Osteocyte (in vitro differentiated cells): Measurements from ENCODE around the gene LCN6. TPM values are rescaled to one million over a fixed set of nuclear protein-coding genes. Genes with fewer than 3 reads are reported as not detected.

Experiments
- DNase-seq: peaks from one replicate; pipeline ENCODE4 v3.0.0; 2021; ENCODE audit warnings: mixed read lengths; ENCODE audit not compliant: unreplicated experiment; ENCODE audit errors: extremely low spot score
- H3K27ac Mint-ChIP-seq: one replicate; pipeline ENCODE4 v1.8.0; 2021; ENCODE audit warnings: mild to moderate bottlenecking, mixed read lengths; ENCODE audit not compliant: unreplicated experiment
- H3K27me3 Mint-ChIP-seq: one replicate; pipeline ENCODE4 v1.8.0; 2021; ENCODE audit warnings: mixed read lengths; ENCODE audit not compliant: unreplicated experiment
- H3K36me3 Mint-ChIP-seq: one replicate; pipeline ENCODE4 v1.8.0; 2021; ENCODE audit warnings: mixed read lengths; ENCODE audit not compliant: unreplicated experiment
- H3K4me1 Mint-ChIP-seq: one replicate; pipeline ENCODE4 v1.8.0; 2021; ENCODE audit warnings: mixed read lengths; ENCODE audit not compliant: unreplicated experiment
- H3K4me3 Mint-ChIP-seq: one replicate; pipeline ENCODE4 v1.8.0; 2021; ENCODE audit warnings: mild to moderate bottlenecking, moderate library complexity, mixed read lengths; ENCODE audit not compliant: unreplicated experiment
- H3K9me3 Mint-ChIP-seq: one replicate; pipeline ENCODE4 v1.8.0; 2021; ENCODE audit warnings: mixed read lengths; ENCODE audit not compliant: unreplicated experiment
- CTCF ChIP-seq: fragments of 200-600 bp; sonication (generic); IDR thresholded peaks from 2 replicates; pipeline ENCODE4 v1.5.0; 2021; ENCODE audit warnings: antibody characterized with exemption, mild to moderate bottlenecking, moderate library complexity
- total RNA-seq: library from RNA; stranded (reverse); gene quantifications from 2 replicates; pipeline ENCODE4 v1.2.1, GENCODE V29; 2021

Gene LCN6
- total RNA-seq, 1 donor from 2014 or later: not detected

GRCh38 chr9:136776947-136777346 lies 28.6 kb upstream of the LCN6 start:
- Mint-ChIP-seq H3K27ac (no peak overlapping the region), H3K36me3 (no peaks in the 10 kb centered on the region), H3K9me3 (peaks cover 4% of the 10 kb centered on the region), H3K27me3 (peaks cover 49% of the 10 kb centered on the region), H3K4me1 (no peaks in the 10 kb centered on the region), H3K4me3 (no peak overlapping the region)
- no peak for DNase-seq
- TF ChIP-seq CTCF: no peak

DNA sequence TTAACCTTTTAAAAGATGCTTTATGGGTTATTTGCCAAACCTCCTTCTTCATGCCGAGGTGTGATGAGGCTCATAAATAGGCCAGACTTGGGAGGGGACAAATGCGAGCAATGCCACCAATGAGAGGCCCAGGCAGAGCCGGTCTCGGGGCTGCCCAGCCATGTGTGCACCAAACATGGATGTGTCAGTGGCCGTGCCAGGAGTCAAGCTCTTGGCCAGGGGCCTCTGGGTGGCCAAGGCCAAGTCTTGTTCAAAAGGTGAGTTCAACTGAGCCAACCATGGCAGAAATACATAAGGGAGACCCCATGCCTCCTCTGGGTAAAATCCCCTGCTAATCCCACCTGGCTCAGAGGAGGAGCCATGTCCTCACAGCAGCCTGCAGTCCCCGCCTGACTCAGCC lies 26.9 kb upstream of the LCN6 start:
- TF ChIP-seq CTCF: no peak
- Mint-ChIP-seq H3K9me3 (peaks cover 4% of the 10 kb centered on the region), H3K27me3 (peaks cover 37% of the 10 kb centered on the region), H3K27ac (no peak overlapping the region), H3K4me3 (no peak overlapping the region), H3K4me1 (no peaks in the 10 kb centered on the region), H3K36me3 (no peaks in the 10 kb centered on the region)
- no peak for DNase-seq

DNA sequence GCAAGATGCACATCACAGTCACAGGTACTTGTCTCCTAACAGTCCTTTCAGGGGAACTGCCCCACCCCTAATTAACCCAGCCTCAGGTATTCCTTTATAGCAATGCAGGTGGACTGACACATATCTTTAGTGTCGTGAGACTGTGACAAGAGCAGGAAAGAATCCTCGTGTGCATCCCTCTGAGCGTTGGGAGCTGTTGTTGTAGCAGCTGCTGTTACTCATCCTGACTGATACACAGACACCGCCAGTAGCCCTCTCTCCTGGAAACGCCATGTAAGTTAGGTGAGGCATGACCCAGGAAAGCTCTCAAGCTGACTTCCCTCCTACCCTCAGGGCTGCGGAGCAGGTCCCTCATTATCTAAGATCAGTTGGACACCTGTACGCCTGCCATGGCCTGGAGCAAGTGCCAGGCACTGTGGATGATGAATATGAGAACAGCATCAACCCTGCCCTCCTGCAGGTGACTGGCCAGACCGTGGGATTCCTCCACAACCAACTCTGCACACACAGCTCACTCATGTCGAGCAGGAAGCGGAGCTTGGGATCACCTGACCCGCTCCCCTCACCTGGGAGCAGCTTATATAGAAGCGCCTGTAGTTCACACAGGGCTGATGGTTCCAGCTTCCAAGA lies 26.2 kb upstream of the LCN6 start:
- H3K4me1 Mint-ChIP-seq: peaks cover 1% of the 10 kb centered on the region
- H3K4me3 Mint-ChIP-seq: no peak overlapping the region
- H3K27me3 Mint-ChIP-seq: peaks cover 31% of the 10 kb centered on the region

DNA sequence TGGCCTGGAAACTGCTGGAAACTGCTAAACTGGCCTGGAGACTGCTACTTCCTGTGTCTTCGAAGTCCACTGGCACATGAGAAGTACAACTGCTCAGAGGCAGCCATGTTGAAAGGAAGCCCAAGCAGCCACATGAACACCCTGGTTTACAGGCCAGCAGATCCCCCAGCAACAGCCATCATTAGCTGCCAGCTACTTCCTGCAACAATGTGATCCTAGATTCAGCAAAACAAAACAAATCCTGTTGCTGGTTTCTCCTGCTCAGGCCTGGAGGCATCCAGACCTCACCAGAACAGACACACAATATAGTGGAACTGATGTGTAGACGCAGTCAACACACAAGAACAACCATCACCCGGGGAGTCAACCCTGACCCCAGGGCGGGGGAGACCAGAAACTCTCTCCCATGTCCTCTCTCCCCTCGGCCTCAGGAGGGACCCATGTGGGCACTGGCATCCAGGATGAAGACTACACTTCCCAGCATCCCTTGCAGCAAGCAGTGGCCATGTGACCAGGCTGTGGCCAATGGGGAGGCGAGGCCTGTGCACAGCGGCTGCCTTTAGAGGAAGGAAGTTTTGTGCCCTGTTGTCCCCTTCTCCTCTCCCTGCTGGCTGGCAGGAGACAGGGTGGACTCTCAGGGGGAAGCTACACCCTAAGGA lies 25.2 kb upstream of the LCN6 start:
- Mint-ChIP-seq H3K9me3 (peaks cover 4% of the 10 kb centered on the region), H3K4me3 (no peak overlapping the region), H3K27me3 (peaks cover 21% of the 10 kb centered on the region), H3K36me3 (no peaks in the 10 kb centered on the region), H3K4me1 (peaks cover 1% of the 10 kb centered on the region), H3K27ac (no peak overlapping the region)
- no peak for DNase-seq
- TF ChIP-seq CTCF: no peak

More for the DNA sequence above, 26.2 kb upstream of the LCN6 start:
- H3K36me3 Mint-ChIP-seq: no peaks in the 10 kb centered on the region
- no peak overlapping the region for H3K27ac Mint-ChIP-seq
- DNase-seq: no peak
- no peak for TF ChIP-seq CTCF
- peaks cover 4% of the 10 kb centered on the region for H3K9me3 Mint-ChIP-seq

DNA sequence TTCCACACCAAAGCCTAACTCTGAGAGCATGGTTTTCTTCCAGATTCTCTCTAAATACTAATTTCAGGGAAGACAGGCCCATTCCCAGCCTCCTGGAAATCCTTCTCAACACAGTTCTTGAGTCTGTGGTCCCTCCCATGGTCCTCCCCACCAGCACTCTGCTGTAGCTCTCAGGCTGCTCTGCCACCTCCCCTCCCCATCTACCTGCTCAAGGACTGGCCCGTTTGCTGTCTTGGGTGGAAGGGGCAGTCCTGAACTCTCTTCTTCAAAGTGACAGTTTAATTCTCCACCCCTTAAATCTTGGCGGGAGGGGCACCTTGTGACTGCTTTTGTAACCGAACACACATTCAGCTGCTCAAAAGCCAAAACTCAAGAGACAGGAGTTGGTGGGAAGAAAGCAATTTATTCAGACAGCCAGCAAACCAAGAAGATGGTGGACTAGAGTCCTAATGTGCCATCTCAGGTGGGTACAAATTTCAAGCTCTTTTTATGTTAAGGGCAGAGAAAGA lies 23.6 kb upstream of the LCN6 start:
- no peak for TF ChIP-seq CTCF
- H3K4me3 Mint-ChIP-seq: no peak overlapping the region
- H3K9me3 Mint-ChIP-seq: peaks cover 4% of the 10 kb centered on the region
- DNase-seq: no peak
- peaks cover 1% of the 10 kb centered on the region for H3K4me1 Mint-ChIP-seq
- no peak overlapping the region for H3K27ac Mint-ChIP-seq
- peaks cover 11% of the 10 kb centered on the region for H3K27me3 Mint-ChIP-seq
- no peaks in the 10 kb centered on the region for H3K36me3 Mint-ChIP-seq
